ENCODE data around the gene RASAL1.

DNA sequence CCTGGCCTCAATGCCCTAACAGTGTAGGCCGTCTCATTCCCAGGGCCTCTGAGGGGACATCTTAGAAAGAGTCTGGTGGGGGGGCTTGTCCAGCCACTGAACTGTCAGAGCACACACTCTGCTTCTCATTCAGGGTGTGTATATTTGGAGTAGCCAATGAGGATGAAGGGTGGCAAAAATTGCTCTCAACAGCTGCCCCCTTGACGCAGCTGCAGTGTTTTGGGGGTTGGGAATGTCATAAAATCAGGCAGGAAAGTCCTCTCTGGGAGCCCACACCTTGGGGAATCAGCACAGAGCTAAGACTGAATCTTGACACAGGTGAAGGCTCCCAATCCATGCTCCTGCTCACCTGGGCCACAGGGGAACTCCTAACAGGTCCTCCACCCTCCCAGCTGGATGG, 1.5 kb downstream of the RASAL1 start:
- TF ChIP-seq ZNF776 (tag by site-specific recombination; IDR thresholded peaks at IDR 0.05; ENCODE audit: borderline replicate concordance) (no peak), ZFP3 (tag by site-specific recombination; IDR thresholded peaks at IDR 0.05; ENCODE audit: low read depth) (no peak), ZNF140 (tag by site-specific recombination; IDR thresholded peaks at IDR 0.05) (no peak), TCF7L2 (IDR thresholded peaks at IDR 0.05; ENCODE audit: borderline replicate concordance, low read depth, low read length) (no peak), MEIS1 (CRISPR knock-in tag; IDR thresholded peaks at IDR 0.05; ENCODE audit: borderline replicate concordance) (no peak), ZNF311 (tag by site-specific recombination; IDR thresholded peaks at IDR 0.05; ENCODE audit: borderline replicate concordance) (no peak), ZNF16 (tag by site-specific recombination; IDR thresholded peaks at IDR 0.05; ENCODE audit: low read depth) (no peak)
- TF ChIP-seq, protein P1, sequence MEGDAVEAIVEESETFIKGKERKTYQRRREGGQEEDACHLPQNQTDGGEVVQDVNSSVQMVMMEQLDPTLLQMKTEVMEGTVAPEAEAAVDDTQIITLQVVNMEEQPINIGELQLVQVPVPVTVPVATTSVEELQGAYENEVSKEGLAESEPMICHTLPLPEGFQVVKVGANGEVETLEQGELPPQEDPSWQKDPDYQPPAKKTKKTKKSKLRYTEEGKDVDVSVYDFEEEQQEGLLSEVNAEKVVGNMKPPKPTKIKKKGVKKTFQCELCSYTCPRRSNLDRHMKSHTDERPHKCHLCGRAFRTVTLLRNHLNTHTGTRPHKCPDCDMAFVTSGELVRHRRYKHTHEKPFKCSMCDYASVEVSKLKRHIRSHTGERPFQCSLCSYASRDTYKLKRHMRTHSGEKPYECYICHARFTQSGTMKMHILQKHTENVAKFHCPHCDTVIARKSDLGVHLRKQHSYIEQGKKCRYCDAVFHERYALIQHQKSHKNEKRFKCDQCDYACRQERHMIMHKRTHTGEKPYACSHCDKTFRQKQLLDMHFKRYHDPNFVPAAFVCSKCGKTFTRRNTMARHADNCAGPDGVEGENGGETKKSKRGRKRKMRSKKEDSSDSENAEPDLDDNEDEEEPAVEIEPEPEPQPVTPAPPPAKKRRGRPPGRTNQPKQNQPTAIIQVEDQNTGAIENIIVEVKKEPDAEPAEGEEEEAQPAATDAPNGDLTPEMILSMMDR (tag by site-specific recombination; IDR thresholded peaks at IDR 0.05): no peak
- TF ChIP-seq, protein P2, sequence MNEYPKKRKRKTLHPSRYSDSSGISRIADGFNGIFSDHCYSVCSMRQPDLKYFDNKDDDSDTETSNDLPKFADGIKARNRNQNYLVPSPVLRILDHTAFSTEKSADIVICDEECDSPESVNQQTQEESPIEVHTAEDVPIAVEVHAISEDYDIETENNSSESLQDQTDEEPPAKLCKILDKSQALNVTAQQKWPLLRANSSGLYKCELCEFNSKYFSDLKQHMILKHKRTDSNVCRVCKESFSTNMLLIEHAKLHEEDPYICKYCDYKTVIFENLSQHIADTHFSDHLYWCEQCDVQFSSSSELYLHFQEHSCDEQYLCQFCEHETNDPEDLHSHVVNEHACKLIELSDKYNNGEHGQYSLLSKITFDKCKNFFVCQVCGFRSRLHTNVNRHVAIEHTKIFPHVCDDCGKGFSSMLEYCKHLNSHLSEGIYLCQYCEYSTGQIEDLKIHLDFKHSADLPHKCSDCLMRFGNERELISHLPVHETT (tag by site-specific recombination; IDR thresholded peaks at IDR 0.05): no peak
- TF ChIP-seq, protein P3, sequence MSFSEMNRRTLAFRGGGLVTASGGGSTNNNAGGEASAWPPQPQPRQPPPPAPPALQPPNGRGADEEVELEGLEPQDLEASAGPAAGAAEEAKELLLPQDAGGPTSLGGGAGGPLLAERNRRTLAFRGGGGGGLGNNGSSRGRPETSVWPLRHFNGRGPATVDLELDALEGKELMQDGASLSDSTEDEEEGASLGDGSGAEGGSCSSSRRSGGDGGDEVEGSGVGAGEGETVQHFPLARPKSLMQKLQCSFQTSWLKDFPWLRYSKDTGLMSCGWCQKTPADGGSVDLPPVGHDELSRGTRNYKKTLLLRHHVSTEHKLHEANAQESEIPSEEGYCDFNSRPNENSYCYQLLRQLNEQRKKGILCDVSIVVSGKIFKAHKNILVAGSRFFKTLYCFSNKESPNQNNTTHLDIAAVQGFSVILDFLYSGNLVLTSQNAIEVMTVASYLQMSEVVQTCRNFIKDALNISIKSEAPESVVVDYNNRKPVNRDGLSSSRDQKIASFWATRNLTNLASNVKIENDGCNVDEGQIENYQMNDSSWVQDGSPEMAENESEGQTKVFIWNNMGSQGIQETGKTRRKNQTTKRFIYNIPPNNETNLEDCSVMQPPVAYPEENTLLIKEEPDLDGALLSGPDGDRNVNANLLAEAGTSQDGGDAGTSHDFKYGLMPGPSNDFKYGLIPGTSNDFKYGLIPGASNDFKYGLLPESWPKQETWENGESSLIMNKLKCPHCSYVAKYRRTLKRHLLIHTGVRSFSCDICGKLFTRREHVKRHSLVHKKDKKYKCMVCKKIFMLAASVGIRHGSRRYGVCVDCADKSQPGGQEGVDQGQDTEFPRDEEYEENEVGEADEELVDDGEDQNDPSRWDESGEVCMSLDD (tag by site-specific recombination; IDR thresholded peaks at IDR 0.05): no peak
- TF ChIP-seq, protein P4, sequence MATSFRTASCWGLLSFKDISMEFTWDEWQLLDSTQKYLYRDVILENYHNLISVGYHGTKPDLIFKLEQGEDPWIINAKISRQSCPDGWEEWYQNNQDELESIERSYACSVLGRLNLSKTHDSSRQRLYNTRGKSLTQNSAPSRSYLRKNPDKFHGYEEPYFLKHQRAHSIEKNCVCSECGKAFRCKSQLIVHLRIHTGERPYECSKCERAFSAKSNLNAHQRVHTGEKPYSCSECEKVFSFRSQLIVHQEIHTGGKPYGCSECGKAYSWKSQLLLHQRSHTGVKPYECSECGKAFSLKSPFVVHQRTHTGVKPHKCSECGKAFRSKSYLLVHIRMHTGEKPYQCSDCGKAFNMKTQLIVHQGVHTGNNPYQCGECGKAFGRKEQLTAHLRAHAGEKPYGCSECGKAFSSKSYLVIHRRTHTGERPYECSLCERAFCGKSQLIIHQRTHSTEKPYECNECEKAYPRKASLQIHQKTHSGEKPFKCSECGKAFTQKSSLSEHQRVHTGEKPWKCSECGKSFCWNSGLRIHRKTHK (tag by site-specific recombination; IDR thresholded peaks at IDR 0.05): no peak
